HL-60 (cell line): Measurements from ENCODE around the gene OR2T29.
"Not testable (repeated sequence)": the region's sequence is repeated elsewhere in the genome, so short reads cannot be mapped to it uniquely, and the experiment has no call there.

Source experiments
- DNase-seq, 2 experiments: peaks; one replicate each; pipeline ENCODE4 v3.0.0-alpha.2; 2010 to 2020; ENCODE audit warnings: low read depth in 1 of 2, low spot score in 1 of 2
- H3K27ac ChIP-seq: fragments of 250-450 bp; sonication (Bioruptor Pico); replicated peaks from 2 replicates; pipeline ENCODE4 v1.5.1; 2020; ENCODE audit warnings: mild to moderate bottlenecking, moderate library complexity
- H3K27me3 ChIP-seq: fragments of 250-450 bp; sonication (Bioruptor Pico); 2 replicates; pipeline ENCODE4 v1.5.1; 2021; ENCODE audit warnings: mild to moderate bottlenecking, moderate library complexity; ENCODE audit not compliant: insufficient read depth, poor library complexity, severe bottlenecking
- H3K4me3 ChIP-seq: replicated peaks from 2 replicates; pipeline ENCODE4 v1.5.1; 2011; ENCODE audit warnings: mild to moderate bottlenecking, control low read depth, low read length; ENCODE audit not compliant: insufficient read depth
- GABPA ChIP-seq: IDR thresholded peaks from 2 replicates; pipeline ENCODE4 v1.6.1; 2012; ENCODE audit warnings: low read depth
- POLR2AphosphoS5 ChIP-seq: IDR thresholded peaks from 2 replicates; pipeline ENCODE4 v1.6.1; 2012; ENCODE audit warnings: low read depth
- SPI1 ChIP-seq: IDR thresholded peaks from 2 replicates; pipeline ENCODE4 v1.6.1; 2012; ENCODE audit warnings: low read depth, mild to moderate bottlenecking, borderline replicate concordance
- long read RNA-seq: library from polyadenylated mRNA; unstranded; transcript quantifications from one replicate; pipeline ENCODE4 v2.0.0, GENCODE V29; 2020
- TF ChIP-seq, protein P1 (sequence below): IDR thresholded peaks from one replicate; pipeline ENCODE4 v1.5.1; 2011; ENCODE audit warnings: low read length, control low read depth, inconsistent platforms; ENCODE audit not compliant: insufficient read depth
- TF ChIP-seq, protein P2 (sequence below): IDR thresholded peaks from 2 replicates; pipeline ENCODE4 v1.6.1; 2012; ENCODE audit warnings: low read depth; ENCODE audit not compliant: insufficient replicate concordance

The OR2T29 gene, protein sequence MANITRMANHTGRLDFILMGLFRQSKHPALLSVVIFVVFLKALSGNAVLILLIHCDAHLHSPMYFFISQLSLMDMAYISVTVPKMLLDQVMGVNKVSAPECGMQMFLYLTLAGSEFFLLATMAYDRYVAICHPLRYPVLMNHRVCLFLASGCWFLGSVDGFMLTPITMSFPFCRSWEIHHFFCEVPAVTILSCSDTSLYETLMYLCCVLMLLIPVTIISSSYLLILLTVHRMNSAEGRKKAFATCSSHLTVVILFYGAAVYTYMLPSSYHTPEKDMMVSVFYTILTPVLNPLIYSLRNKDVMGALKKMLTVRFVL
- long read RNA-seq = 0 reads

DNA sequence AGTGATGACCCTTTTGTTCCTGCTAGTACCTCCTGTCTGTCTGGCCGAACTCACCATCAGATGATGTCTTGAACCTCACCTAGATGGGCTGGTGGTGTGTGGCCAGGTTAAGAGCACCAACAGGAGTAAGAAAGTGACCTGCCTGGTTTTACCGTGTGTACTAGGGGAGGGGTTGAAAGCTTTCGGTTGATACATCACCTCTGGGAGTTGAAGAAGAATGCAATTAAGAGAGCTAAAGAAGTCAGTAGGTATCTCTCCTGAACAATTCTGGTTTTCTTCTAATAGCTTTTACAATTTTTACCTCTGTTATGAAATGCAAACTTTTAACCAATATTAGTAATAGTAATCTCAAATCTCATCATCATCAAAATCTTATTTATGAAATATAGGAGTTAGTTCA lies at the start of gene OR2T29:
Gene OR2T29, minus strand, starts transcription at position 101 of the 400 bp plus-strand sequence. CDS start 3,281 bp downstream, outside the sequence.
- DNase-seq, H3K27me3 ChIP-seq: not testable (repeated sequence)

DNA sequence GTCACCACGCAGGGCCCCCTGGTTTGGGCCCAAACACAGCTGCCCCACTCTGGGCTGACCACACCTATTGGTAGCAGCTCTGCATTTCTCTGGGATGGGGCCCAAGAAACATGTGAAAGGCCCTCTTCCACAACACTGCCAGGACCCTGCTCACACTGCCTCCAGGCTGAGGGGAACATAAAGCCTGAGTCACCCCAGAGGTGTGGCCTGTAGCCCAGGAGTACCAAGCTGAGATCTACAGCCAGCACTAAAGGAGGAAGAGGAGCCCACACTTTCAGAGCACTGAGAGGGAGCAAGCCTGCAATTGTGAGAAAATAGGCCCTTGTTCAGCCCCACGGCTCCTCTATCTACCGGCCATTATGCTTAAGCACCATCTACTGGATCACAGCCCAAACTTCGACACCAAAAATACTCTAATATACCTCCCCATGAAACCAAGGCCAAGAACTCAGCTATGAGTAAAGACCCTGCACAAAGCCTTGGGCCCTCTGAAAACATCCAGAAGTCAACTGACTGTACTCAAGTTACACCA lies 49.4 kb upstream of the OR2T29 start:
- Histone ChIP-seq H3K27ac (no peak overlapping the region), H3K27me3 (no peaks in the 10 kb centered on the region), H3K4me3 (no peak overlapping the region)
- TF ChIP-seq SPI1 (no peak), GABPA (no peak), POLR2AphosphoS5 (no peak)
- TF ChIP-seq, protein P1, sequence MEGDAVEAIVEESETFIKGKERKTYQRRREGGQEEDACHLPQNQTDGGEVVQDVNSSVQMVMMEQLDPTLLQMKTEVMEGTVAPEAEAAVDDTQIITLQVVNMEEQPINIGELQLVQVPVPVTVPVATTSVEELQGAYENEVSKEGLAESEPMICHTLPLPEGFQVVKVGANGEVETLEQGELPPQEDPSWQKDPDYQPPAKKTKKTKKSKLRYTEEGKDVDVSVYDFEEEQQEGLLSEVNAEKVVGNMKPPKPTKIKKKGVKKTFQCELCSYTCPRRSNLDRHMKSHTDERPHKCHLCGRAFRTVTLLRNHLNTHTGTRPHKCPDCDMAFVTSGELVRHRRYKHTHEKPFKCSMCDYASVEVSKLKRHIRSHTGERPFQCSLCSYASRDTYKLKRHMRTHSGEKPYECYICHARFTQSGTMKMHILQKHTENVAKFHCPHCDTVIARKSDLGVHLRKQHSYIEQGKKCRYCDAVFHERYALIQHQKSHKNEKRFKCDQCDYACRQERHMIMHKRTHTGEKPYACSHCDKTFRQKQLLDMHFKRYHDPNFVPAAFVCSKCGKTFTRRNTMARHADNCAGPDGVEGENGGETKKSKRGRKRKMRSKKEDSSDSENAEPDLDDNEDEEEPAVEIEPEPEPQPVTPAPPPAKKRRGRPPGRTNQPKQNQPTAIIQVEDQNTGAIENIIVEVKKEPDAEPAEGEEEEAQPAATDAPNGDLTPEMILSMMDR = no peak
- TF ChIP-seq, protein P2, sequence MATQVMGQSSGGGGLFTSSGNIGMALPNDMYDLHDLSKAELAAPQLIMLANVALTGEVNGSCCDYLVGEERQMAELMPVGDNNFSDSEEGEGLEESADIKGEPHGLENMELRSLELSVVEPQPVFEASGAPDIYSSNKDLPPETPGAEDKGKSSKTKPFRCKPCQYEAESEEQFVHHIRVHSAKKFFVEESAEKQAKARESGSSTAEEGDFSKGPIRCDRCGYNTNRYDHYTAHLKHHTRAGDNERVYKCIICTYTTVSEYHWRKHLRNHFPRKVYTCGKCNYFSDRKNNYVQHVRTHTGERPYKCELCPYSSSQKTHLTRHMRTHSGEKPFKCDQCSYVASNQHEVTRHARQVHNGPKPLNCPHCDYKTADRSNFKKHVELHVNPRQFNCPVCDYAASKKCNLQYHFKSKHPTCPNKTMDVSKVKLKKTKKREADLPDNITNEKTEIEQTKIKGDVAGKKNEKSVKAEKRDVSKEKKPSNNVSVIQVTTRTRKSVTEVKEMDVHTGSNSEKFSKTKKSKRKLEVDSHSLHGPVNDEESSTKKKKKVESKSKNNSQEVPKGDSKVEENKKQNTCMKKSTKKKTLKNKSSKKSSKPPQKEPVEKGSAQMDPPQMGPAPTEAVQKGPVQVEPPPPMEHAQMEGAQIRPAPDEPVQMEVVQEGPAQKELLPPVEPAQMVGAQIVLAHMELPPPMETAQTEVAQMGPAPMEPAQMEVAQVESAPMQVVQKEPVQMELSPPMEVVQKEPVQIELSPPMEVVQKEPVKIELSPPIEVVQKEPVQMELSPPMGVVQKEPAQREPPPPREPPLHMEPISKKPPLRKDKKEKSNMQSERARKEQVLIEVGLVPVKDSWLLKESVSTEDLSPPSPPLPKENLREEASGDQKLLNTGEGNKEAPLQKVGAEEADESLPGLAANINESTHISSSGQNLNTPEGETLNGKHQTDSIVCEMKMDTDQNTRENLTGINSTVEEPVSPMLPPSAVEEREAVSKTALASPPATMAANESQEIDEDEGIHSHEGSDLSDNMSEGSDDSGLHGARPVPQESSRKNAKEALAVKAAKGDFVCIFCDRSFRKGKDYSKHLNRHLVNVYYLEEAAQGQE = no peak
- no peak for DNase-seq

More for the DNA sequence above, at the start of gene OR2T29:
- not testable (repeated sequence) for H3K27ac ChIP-seq, H3K4me3 ChIP-seq

DNA sequence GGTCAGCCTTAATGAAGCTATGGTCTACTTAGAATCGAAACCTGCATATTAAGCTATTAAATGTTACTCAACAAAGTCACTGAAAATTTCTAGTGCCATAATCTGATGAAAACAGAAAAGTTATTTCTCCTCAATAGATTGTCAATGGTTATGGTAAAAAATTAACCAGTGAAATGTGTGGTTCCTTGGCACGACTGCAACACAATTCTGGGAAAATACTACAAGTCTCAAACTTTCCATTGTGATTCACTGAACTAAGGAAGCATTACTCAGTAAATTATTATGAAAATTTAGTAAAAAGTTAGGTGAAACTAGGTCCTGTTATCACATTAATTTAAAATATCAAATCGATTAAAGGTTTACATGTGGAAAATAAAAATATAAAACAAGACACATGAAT lies 47.7 kb upstream of the OR2T29 start:
- DNase-seq = no peak
- TF ChIP-seq GABPA = no peak
- TF ChIP-seq SPI1 = no peak
- TF ChIP-seq, protein P1 = no peak
- TF ChIP-seq, protein P2 = no peak
- TF ChIP-seq POLR2AphosphoS5 = no peak
- Histone ChIP-seq H3K27ac (no peak overlapping the region), H3K27me3 (no peaks in the 10 kb centered on the region), H3K4me3 (no peak overlapping the region)

DNA sequence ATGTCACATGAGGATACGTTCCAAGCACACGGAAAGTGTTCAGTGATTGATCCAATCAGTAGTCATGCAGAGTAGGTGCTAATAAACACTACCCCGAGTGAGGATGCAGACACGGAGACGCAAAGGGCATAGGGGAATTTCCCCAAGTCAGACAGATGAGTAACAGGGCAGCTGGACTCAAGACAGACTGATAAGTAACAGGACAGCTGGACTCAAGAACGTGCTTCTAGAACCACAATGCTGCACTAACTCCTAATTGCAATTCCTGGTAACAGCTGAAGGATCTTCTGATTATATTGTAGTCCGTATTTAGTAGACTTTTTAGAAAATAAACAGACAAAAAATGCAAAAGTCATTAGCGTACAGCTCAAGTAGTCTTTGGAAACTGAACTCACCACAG lies 36.8 kb upstream of the OR2T29 start:
- Histone ChIP-seq H3K4me3 (no peak overlapping the region), H3K27ac (no peak overlapping the region), H3K27me3 (no peaks in the 10 kb centered on the region)
- TF ChIP-seq, protein P1 = no peak
- TF ChIP-seq GABPA = no peak
- TF ChIP-seq SPI1 = no peak
- TF ChIP-seq POLR2AphosphoS5 = no peak
- TF ChIP-seq, protein P2 = no peak
- no peak for DNase-seq
